H1 (cell line): ENCODE measurements around the gene HDHD5. TPM values are rescaled to one million over a fixed set of nuclear protein-coding genes. Genes with fewer than 3 reads are reported as not detected.

Source experiments
- CTCF ChIA-PET: fragments of 300-600 bp; sonication (Branson Sonifier 250); formaldehyde crosslinking; loops from one replicate; lab custom pipeline; 2021; ENCODE audit not compliant: partially characterized antibody; lab: Charles Lee
- POLR2A ChIA-PET: fragments of 300-600 bp; sonication (Branson Sonifier 250); formaldehyde crosslinking; loops from one replicate; lab custom pipeline; 2021; ENCODE audit warnings: inconsistent platforms; ENCODE audit not compliant: partially characterized antibody; lab: Charles Lee
- DNase-seq, 2 experiments: peaks; one replicate each; pipeline versions ENCODE4 v3.0.0 to v3.0.0-alpha.2; 2010 to 2022; ENCODE audit warnings: low spot score in 2 of 2, low read depth in 1 of 2, mixed read lengths in 1 of 2
- FAIRE-seq: peaks from 2 replicates; lab custom pipeline; 2011; peaks lifted over from hg19 to GRCh38; lab: Jason Lieb, UNC
- H2AFZ ChIP-seq: 2 replicates; pipeline ENCODE4 v1.8.1; 2012; ENCODE audit warnings: low read length, inconsistent platforms
- H2AK5ac ChIP-seq: 2 replicates; pipeline ENCODE4 v1.6.1; 2013; ENCODE audit warnings: low read depth, low read length
- H2BK120ac ChIP-seq: replicated peaks from 2 replicates; pipeline ENCODE3; 2013; ENCODE audit warnings: low read depth, low read length, inconsistent platforms
- H2BK12ac ChIP-seq: 2 replicates; pipeline ENCODE4 v1.6.1; 2013; ENCODE audit warnings: low read depth, low read length
- H2BK15ac ChIP-seq: 2 replicates; pipeline ENCODE4 v1.6.1; 2013; ENCODE audit warnings: low read length
- H2BK20ac ChIP-seq: 2 replicates; pipeline ENCODE4 v1.6.1; 2013; ENCODE audit warnings: low read length
- H2BK5ac ChIP-seq: 2 replicates; pipeline ENCODE4 v1.6.1; 2013; ENCODE audit warnings: low read depth, low read length
- H3K14ac ChIP-seq: 2 replicates; pipeline ENCODE4 v1.6.1; 2013; ENCODE audit warnings: inconsistent platforms; ENCODE audit not compliant: insufficient read length
- H3K18ac ChIP-seq: 2 replicates; pipeline ENCODE4 v1.6.1; 2013; ENCODE audit warnings: low read length; ENCODE audit errors: extremely low read depth
- H3K23ac ChIP-seq: 2 replicates; pipeline ENCODE4 v1.6.1; 2013; ENCODE audit warnings: inconsistent platforms; ENCODE audit not compliant: insufficient read length
- H3K23me2 ChIP-seq: 2 replicates; pipeline ENCODE4 v1.6.1; 2013; ENCODE audit warnings: low read depth, low read length
- H3K27ac ChIP-seq: 2 replicates; pipeline ENCODE4 v1.6.1; 2011; ENCODE audit warnings: low read depth, low read length, inconsistent platforms
- H3K27me3 ChIP-seq, 4 experiments: replicated peaks in 1 of 4; 1 replicate in 1 of 4; 2 replicates in 3 of 4; pipeline versions ENCODE4 v1.6.1 to v1.8.1; 2011 to 2013; ENCODE audit warnings: low read length in 3 of 4, mild to moderate bottlenecking in 3 of 4, inconsistent platforms in 2 of 4, mixed read lengths in 2 of 4, moderate library complexity in 1 of 4; ENCODE audit not compliant: control insufficient read depth in 3 of 4, insufficient read depth in 3 of 4; ENCODE audit errors: extremely low read depth in 1 of 4
- H3K36me3 ChIP-seq, 4 experiments: 2 replicates each; pipeline versions ENCODE4 v1.6.1 to v1.8.1; 2011 to 2013; ENCODE audit warnings: mild to moderate bottlenecking in 4 of 4, low read length in 3 of 4, moderate library complexity in 2 of 4, control low read depth in 1 of 4, inconsistent platforms in 1 of 4; ENCODE audit not compliant: insufficient read depth in 4 of 4, control insufficient read depth in 2 of 4
- H3K4ac ChIP-seq: replicated peaks from 2 replicates; pipeline ENCODE3; 2013; ENCODE audit warnings: low read length, low read depth, mixed read lengths, inconsistent platforms; ENCODE audit not compliant: insufficient read length
- H3K4me1 ChIP-seq, 4 experiments: replicated peaks in 1 of 4; 1 replicate in 1 of 4; 2 replicates in 3 of 4; pipeline versions ENCODE4 v1.6.1 to v1.8.1; 2011 to 2013; ENCODE audit warnings: low read length in 3 of 4, inconsistent platforms in 2 of 4, mixed read lengths in 1 of 4; ENCODE audit not compliant: insufficient read depth in 4 of 4, control insufficient read depth in 3 of 4
- H3K4me2 ChIP-seq, 2 experiments: 2 replicates each; pipeline versions ENCODE4 v1.6.1 to v1.8.1; 2011 to 2013; ENCODE audit warnings: low read depth in 2 of 2, low read length in 2 of 2, control low read depth in 1 of 2, inconsistent platforms in 1 of 2, mild to moderate bottlenecking in 1 of 2; ENCODE audit not compliant: insufficient read depth in 1 of 2
- H3K4me3 ChIP-seq, 4 experiments: fragments of 200-600, 300-600 bp in 1 of 4; sonication (generic), shearing (Covaris generic), sonication (Bioruptor Twin) in 1 of 4; 2 replicates each; pipeline versions ENCODE4 v1.5.1 to v1.8.1; 2011 to 2016; ENCODE audit warnings: low read length in 4 of 4, low read depth in 3 of 4, control low read depth in 2 of 4, inconsistent platforms in 2 of 4, mild to moderate bottlenecking in 2 of 4, mixed read lengths in 1 of 4, moderate library complexity in 1 of 4; ENCODE audit not compliant: insufficient read depth in 2 of 4; ENCODE audit errors: extremely low read depth in 1 of 4
- H3K56ac ChIP-seq: replicated peaks from 2 replicates; pipeline ENCODE3; 2013; ENCODE audit warnings: low read depth, mild to moderate bottlenecking, mixed read lengths, low read length, inconsistent platforms; ENCODE audit not compliant: insufficient read length
- H3K79me1 ChIP-seq: 2 replicates; pipeline ENCODE4 v1.6.1; 2013; ENCODE audit warnings: low read depth, low read length, control low read depth
- H3K79me2 ChIP-seq, 2 experiments: 2 replicates each; pipeline versions ENCODE4 v1.6.1 to v1.8.1; 2012 to 2013; ENCODE audit warnings: low read length in 2 of 2, mild to moderate bottlenecking in 2 of 2, inconsistent platforms in 1 of 2; ENCODE audit not compliant: insufficient read depth in 2 of 2, control insufficient read depth in 1 of 2
- H3K9ac ChIP-seq, 4 experiments: replicated peaks in 1 of 4; 1 replicate in 1 of 4; 2 replicates in 3 of 4; pipeline versions ENCODE4 v1.6.1 to v1.8.1; 2011 to 2013; ENCODE audit warnings: low read depth in 3 of 4, low read length in 3 of 4, control low read depth in 2 of 4, mild to moderate bottlenecking in 2 of 4, moderate library complexity in 2 of 4, inconsistent platforms in 1 of 4; ENCODE audit errors: extremely low read depth in 1 of 4
- H3K9me3 ChIP-seq, 2 experiments: 2 replicates each; pipeline versions ENCODE4 v1.6.1 to v1.8.1; 2012 to 2013; ENCODE audit warnings: mild to moderate bottlenecking in 2 of 2, moderate library complexity in 2 of 2, control low read depth in 1 of 2, inconsistent platforms in 1 of 2, low read depth in 1 of 2, low read length in 1 of 2, mixed read lengths in 1 of 2; ENCODE audit not compliant: insufficient read depth in 2 of 2
- H4K20me1 ChIP-seq, 2 experiments: replicated peaks in 1 of 2; 2 replicates each; pipeline versions ENCODE3 to v1.8.1; 2011 to 2013; ENCODE audit warnings: inconsistent platforms in 2 of 2, low read length in 2 of 2, mild to moderate bottlenecking in 1 of 2; ENCODE audit not compliant: insufficient read depth in 2 of 2, control insufficient read depth in 1 of 2
- H4K5ac ChIP-seq: 2 replicates; pipeline ENCODE4 v1.6.1; 2013; ENCODE audit warnings: low read length, low read depth, mixed read lengths, inconsistent platforms; ENCODE audit not compliant: insufficient read length
- H4K8ac ChIP-seq: 2 replicates; pipeline ENCODE4 v1.8.0; 2013; ENCODE audit warnings: mild to moderate bottlenecking, moderate library complexity, low read length, inconsistent platforms; ENCODE audit not compliant: insufficient read depth; ENCODE audit errors: extremely low read depth
- H4K91ac ChIP-seq: replicated peaks from 2 replicates; pipeline ENCODE3; 2013; ENCODE audit warnings: low read length, mixed read lengths, inconsistent platforms; ENCODE audit not compliant: insufficient read length
- CEBPB ChIP-seq: IDR thresholded peaks from 2 replicates; pipeline ENCODE4 v1.6.1; 2012; ENCODE audit warnings: low read depth, low read length
- FOSL1 ChIP-seq: IDR thresholded peaks from 2 replicates; pipeline ENCODE4 v1.6.1; 2011; ENCODE audit warnings: mild to moderate bottlenecking, low read depth, low read length, moderate library complexity; ENCODE audit not compliant: insufficient read depth
- GTF2F1 ChIP-seq: IDR thresholded peaks from 2 replicates; pipeline ENCODE4 v1.6.1; 2012; ENCODE audit warnings: low read depth, low read length, improper control_type of control experiment, borderline replicate concordance
- KDM5A ChIP-seq: fragments of 200-600 bp; IDR thresholded peaks from 2 replicates; pipeline ENCODE4 v1.7.1; 2012; ENCODE audit warnings: mild to moderate bottlenecking, low read length, inconsistent platforms, mixed read lengths
- POLR2A ChIP-seq, 2 experiments: IDR thresholded peaks; 1 replicate in 1 of 2; 2 replicates in 1 of 2; pipeline ENCODE4 v1.6.1; 2011; ENCODE audit warnings: low read depth in 2 of 2, low read length in 2 of 2, mild to moderate bottlenecking in 2 of 2; ENCODE audit errors: control extremely low read depth in 1 of 2
- SP2 ChIP-seq: IDR thresholded peaks from 2 replicates; pipeline ENCODE4 v1.6.1; 2012; ENCODE audit warnings: mild to moderate bottlenecking, low read length, inconsistent platforms
- TBP ChIP-seq: IDR thresholded peaks from 2 replicates; pipeline ENCODE4 v1.6.1; 2011; ENCODE audit warnings: low read depth, low read length, improper control_type of control experiment
- TCF12 ChIP-seq: IDR thresholded peaks from 2 replicates; pipeline ENCODE4 v1.6.1; 2011; ENCODE audit warnings: low read depth, mild to moderate bottlenecking, low read length
- YY1 ChIP-seq: IDR thresholded peaks from 2 replicates; pipeline ENCODE4 v1.6.1; 2011; ENCODE audit warnings: low read depth, mild to moderate bottlenecking, low read length
- WGBS, 2 experiments: shearing (Covaris generic) in 1 of 2; methylation state at CpG; one replicate each; pipeline versions ENCODE4 v1.1.6 to v1.1.7; 2013 to 2015; ENCODE audit warnings: low lambda C conversion rate in 2 of 2, mixed read lengths in 2 of 2, inconsistent platforms in 1 of 2, low coverage in 1 of 2, missing lambda C conversion rate in 1 of 2; ENCODE audit not compliant: insufficient replicate concordance in 2 of 2, insufficient coverage in 1 of 2, insufficient read length in 1 of 2; ENCODE audit errors: extremely low coverage in 1 of 2, missing lambda C conversion rate in 1 of 2; 5-methylcytosine and 5-hydroxymethylcytosine counted together
- polyA plus RNA-seq, 7 experiments: library from polyadenylated mRNA; depleted of rRNA in 3 of 7; stranded (reverse) in 5 of 7; unstranded in 2 of 7; fragments of >200 nt in 5 of 7; fragments of 200-250 nt in 2 of 7; gene quantifications; 1 replicate in 5 of 7; 2 replicates in 1 of 7; 4 replicates in 1 of 7; pipeline versions ENCODE4 v1.2.1 to v1.2.3, GENCODE V29; 2011 to 2013; ENCODE audit warnings: missing spikeins in 2 of 7, mixed read lengths in 2 of 7
- total RNA-seq: library from RNA; stranded (reverse); fragmentation: NEBNext Ultra II Directional; extraction: Animal tissue kit (Norgen Biotek cat#: 25700); gene quantifications from 2 replicates; pipeline ENCODE4 v1.2.1, GENCODE V29; 2021
- TF ChIP-seq, protein P1 (sequence below): IDR thresholded peaks from 2 replicates; pipeline ENCODE4 v1.6.1; 2011; ENCODE audit warnings: low read length, improper control_type of control experiment

Gene HDHD5
- total and polyA plus RNA-seq, 2 of the 8 experiments (the other 6 are each of a cell fraction or from before 2014, with no cell fraction given) = 68.3 to 123 TPM

DNA sequence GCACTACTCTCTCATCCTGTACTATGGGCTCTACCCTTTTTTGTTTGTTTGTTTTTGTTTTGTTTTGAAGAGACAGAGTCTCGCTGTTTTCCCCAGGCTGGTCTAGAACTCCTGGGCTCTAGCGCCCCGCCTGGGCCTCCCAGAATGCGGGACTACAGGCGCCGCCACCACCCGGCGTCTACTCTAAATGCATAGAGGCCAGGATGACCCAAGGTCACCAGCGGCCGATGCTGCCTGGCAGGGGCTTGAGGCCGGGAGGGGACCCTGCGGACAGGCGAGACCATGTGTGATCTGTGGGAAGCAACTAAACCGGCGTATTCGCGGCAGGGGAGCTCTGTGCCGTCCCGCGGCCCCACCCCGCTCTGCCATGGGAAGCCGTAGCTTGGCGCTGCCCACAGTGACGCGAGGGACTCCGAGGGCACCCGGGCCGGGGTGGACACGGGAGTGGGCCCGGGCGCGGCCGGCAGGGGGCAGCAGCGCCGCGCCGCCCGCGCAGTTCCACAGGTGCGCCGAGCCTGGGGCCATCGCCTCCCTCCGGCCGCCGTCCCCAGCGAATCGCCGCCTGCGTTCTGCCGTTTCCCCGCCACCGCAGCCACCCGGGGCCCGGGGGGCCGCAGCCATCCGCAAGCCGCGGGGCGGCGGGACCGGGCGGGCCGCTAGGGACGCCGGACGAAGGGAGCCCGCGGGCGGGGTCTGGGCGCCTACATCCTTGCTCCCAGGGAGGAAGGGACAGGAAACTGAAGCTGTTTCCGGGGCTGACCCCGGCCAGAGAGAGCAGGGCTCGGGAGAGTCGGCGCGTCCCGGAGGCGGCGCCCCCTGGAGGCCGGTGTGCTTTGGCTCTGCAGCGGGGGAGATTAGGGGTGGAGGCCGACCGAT lies 12.3 kb upstream of the HDHD5 start:
- Histone ChIP-seq H3K4ac (no peak overlapping the region), H2BK20ac (no peak overlapping the region), H3K14ac (no peak overlapping the region), H3K23ac (no peak overlapping the region), H3K27me3 (no peaks in the 10 kb centered on the region), H3K79me1 (no peaks in the 10 kb centered on the region), H3K18ac (peak overlapping the region; percentile 78), H3K9me3 (no peaks in the 10 kb centered on the region), H2AK5ac (no peak overlapping the region), H2BK15ac (no peak overlapping the region), H2BK12ac (peak overlapping the region; percentile 84; the same call in 1 of the 2 replicates), H4K8ac (peak overlapping the region; percentile 92), H2BK5ac (peak overlapping the region; percentile 90; the same call in 1 of the 2 replicates), H3K9ac (peak overlapping the region in 2 of 4 experiments; percentile 54 to 56; a peak in 4 of 7 replicates), H3K23me2 (peaks cover 2% of the 10 kb centered on the region; the same call in 1 of the 2 replicates), H3K4me1 (peaks cover 0 to 11% (median 5%) of the 10 kb centered on the region in 4 experiments; a peak in 5 of 7 replicates), H3K27ac (peak overlapping the region; percentile 41; the same call in 1 of the 2 replicates), H2BK120ac (no peak overlapping the region), H3K79me2 (no peaks in the 10 kb centered on the region), H3K36me3 (no peaks in the 10 kb centered on the region), H4K5ac (peak overlapping the region; percentile 86), H3K4me2 (peak overlapping the region; percentile 37 to 72), H3K4me3 (peak overlapping the region; percentile 39 to 69 (median 60)), H4K91ac (peak overlapping the region; percentile 85), H3K56ac (peak overlapping the region; percentile 30), H4K20me1 (no peaks in the 10 kb centered on the region), H2AFZ (no peak overlapping the region; the same call in 1 of the 2 replicates)
- 7% methylated on average over 53 of the region's 83 CpGs; no CpG with 5 or more reads in 1 of the 2 experiments for WGBS, 2 experiments
- POLR2A ChIA-PET = interaction anchor here (0.7 to 2.9 kb wide), 21 partner anchors 8 to 199 kb away, joined by 3 to 17 read pairs (median 5); partner anchors contain the start of genes CECR2, HDHD5 and TMEM121B
- no peak for FAIRE-seq
- CTCF ChIA-PET = interaction anchor here (0.6 to 8.7 kb wide), 77 partner anchors 9 to 690 kb away, joined by 3 to 94 read pairs (median 6); partner anchors contain the start of genes CECR2 and HDHD5
- DNase-seq = peak; percentile 79 to 97
- TF ChIP-seq YY1 (no peak; the same call in 1 of the 2 replicates), TBP (peak; percentile 38; the same call in 1 of the 2 replicates), TCF12 (0 out of 2 replicates have a peak, but pooled peaks have one; percentile 38), FOSL1 (no peak), SP2 (no peak), KDM5A (no peak), POLR2A (IDR thresholded peaks at IDR 0.05; ENCODE audit: control extremely low read depth in 1 of 2, low read depth in 2 of 2, low read length in 2 of 2) (peak in 1 of 2 experiments; percentile 75; a peak in 2 of 3 replicates), CEBPB (no peak), GTF2F1 (no peak)
- TF ChIP-seq, protein P1, sequence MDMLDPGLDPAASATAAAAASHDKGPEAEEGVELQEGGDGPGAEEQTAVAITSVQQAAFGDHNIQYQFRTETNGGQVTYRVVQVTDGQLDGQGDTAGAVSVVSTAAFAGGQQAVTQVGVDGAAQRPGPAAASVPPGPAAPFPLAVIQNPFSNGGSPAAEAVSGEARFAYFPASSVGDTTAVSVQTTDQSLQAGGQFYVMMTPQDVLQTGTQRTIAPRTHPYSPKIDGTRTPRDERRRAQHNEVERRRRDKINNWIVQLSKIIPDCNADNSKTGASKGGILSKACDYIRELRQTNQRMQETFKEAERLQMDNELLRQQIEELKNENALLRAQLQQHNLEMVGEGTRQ = no peak
